A549 treated with AZD9567 at 1 μM for 4 hours (cell line): ENCODE results near the gene MAP3K7CL. TPM values are rescaled to one million over a fixed set of nuclear protein-coding genes. Genes with fewer than 3 reads are reported as not detected.

ENCODE experiments used
- total RNA-seq: library from RNA; stranded (reverse); fragments of 200-300 nt; extraction: Qiagen RNA extraction; gene quantifications from 5 replicates; pipeline ENCODE4 v1.2.3, GENCODE V29; 2022; ENCODE audit not compliant: insufficient read depth

MAP3K7CL gene, protein sequence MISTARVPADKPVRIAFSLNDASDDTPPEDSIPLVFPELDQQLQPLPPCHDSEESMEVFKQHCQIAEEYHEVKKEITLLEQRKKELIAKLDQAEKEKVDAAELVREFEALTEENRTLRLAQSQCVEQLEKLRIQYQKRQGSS
- 1.3 to 3.2 TPM (median 1.7 TPM) in 5 replicates for total RNA-seq

DNA sequence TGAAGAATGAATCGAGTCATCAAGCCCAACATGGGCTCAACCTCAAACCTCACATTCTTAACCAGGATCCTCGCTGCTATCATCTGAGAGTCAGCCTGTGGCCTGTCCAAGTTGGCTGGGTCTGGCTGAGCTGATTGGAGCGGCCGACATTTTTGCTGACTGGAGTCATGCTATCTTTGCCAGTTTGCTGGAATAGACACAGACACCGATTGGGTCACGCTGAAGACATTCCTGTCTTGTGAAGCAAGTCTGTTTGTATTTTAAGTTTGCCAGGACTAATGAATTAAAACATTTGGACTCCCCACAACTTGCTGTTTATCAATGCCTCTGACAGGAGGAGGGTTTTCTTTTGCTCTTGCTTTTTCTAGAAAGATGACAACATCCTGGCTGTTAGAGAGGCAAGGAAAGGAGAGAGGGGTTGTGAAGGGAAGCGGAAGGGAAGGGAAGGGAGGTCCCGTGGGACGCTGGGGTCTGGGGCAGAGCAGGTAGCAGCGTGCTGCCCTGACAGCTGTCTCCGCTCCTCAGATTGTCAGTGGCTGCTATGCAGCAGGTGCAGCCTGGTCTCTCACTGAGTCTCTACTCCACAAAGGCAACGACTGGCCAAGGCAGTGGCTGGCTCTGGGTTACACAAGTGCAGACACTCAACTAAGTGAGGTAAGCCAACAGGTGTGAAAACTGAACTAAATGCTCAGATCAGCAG lies at the start of gene MAP3K7CL:
TSS of gene MAP3K7CL (plus strand) at position 375 of the 700 bp plus-strand sequence. CDS start 2,701 bp downstream, outside the sequence.

Other genes starting within 250 kb of the MAP3K7CL start
- gene LTN1, start 137.8 kb upstream of the MAP3K7CL start, total RNA-seq = 5.1 to 6.8 TPM (median 6.1 TPM) in 5 replicates
- 10.6 to 16.6 TPM (median 11.4 TPM) in 5 replicates for gene RWDD2B, start 111.3 kb upstream of the MAP3K7CL start, total RNA-seq
- 21.0 to 32.2 TPM (median 23.0 TPM) in 5 replicates for gene USP16, start 106.0 kb upstream of the MAP3K7CL start, total RNA-seq
- gene CCT8, start 57.0 kb upstream of the MAP3K7CL start, total RNA-seq = 170 to 234 TPM (median 179 TPM) in 5 replicates
- gene BACH1, start 168.3 kb downstream of the MAP3K7CL start, total RNA-seq = 4.1 to 6.0 TPM (median 5.9 TPM) in 5 replicates